IPS-NIHi7 (cell line): ENCODE measurements around the gene KCNH5.
"Not testable (repeated sequence)": the region's sequence is repeated elsewhere in the genome, so short reads cannot be mapped to it uniquely, and the experiment has no call there.

ENCODE experiments used
- DNase-seq: peaks from one replicate; pipeline ENCODE4 v3.0.0; 2012; ENCODE audit warnings: mixed read lengths; ENCODE audit errors: extremely low spot score

KCNH5 gene

GRCh38 chr14:62885451-62885850, 159.8 kb downstream of the KCNH5 start:
- DNase-seq = no peak

GRCh38 chr14:62882967-62883366, 162.3 kb downstream of the KCNH5 start:
- DNase-seq = no peak

GRCh38 chr14:62866376-62866775, 178.9 kb downstream of the KCNH5 start:
- no peak for DNase-seq

GRCh38 chr14:62864588-62864987, 180.7 kb downstream of the KCNH5 start:
- DNase-seq = no peak

- not testable (repeated sequence) for DNase-seq
Observed at GRCh38 chr14:62858011-62858410, 187.2 kb downstream of the KCNH5 start.

GRCh38 chr14:62854951-62855350, 190.3 kb downstream of the KCNH5 start:
- no peak for DNase-seq

- DNase-seq = no peak
Observed at GRCh38 chr14:62847168-62847567, 198.1 kb downstream of the KCNH5 start.

GRCh38 chr14:62844546-62844945, 200.7 kb downstream of the KCNH5 start:
- DNase-seq = no peak

GRCh38 chr14:62824086-62824485, 221.2 kb downstream of the KCNH5 start:
- no peak for DNase-seq

- DNase-seq = no peak
Observed at GRCh38 chr14:62819931-62820330, 225.3 kb downstream of the KCNH5 start.

- DNase-seq = no peak
Observed at GRCh38 chr14:62807636-62808035, 237.6 kb downstream of the KCNH5 start.

- no peak for DNase-seq
Observed at GRCh38 chr14:62800577-62800976, 244.7 kb downstream of the KCNH5 start.

- DNase-seq = no peak
Observed at GRCh38 chr14:62796431-62796830, 248.8 kb downstream of the KCNH5 start.

- DNase-seq = no peak
Observed at GRCh38 chr14:62792578-62792977, 252.7 kb downstream of the KCNH5 start.

- DNase-seq = not testable (repeated sequence)
Observed at GRCh38 chr14:62781328-62781727, 263.9 kb downstream of the KCNH5 start.

- DNase-seq = no peak
Observed at GRCh38 chr14:62778852-62779251, 266.4 kb downstream of the KCNH5 start.

GRCh38 chr14:62778310-62778709, 266.9 kb downstream of the KCNH5 start:
- no peak for DNase-seq

- no peak for DNase-seq
Observed at GRCh38 chr14:62777510-62777909, 267.7 kb downstream of the KCNH5 start.

GRCh38 chr14:62776300-62776699, 269.0 kb downstream of the KCNH5 start:
- no peak for DNase-seq

- no peak for DNase-seq
Observed at GRCh38 chr14:62768753-62769152, 276.5 kb downstream of the KCNH5 start.

GRCh38 chr14:62763951-62764350, 281.3 kb downstream of the KCNH5 start:
- no peak for DNase-seq

- DNase-seq = peak; percentile 39
Observed at GRCh38 chr14:62759796-62760195, 285.5 kb downstream of the KCNH5 start.

- not testable (repeated sequence) for DNase-seq
Observed at GRCh38 chr14:62746881-62747280, 298.4 kb downstream of the KCNH5 start.

GRCh38 chr14:62745496-62745895, 299.8 kb downstream of the KCNH5 start:
- DNase-seq = no peak

- DNase-seq = no peak
Observed at GRCh38 chr14:62743560-62743959, 301.7 kb downstream of the KCNH5 start.
